Osteoblast (primary cell): ENCODE measurements around the gene CYP2R1. TPM values are rescaled to one million over a fixed set of nuclear protein-coding genes. Genes with fewer than 3 reads are reported as not detected.
A peak's percentile ranks its signal among the peaks of the same experiment; 100 is the strongest.

Experiments
- DNase-seq: peaks from one replicate; pipeline ENCODE4 v3.0.0; 2011; ENCODE audit warnings: low spot score, mixed read lengths; ENCODE audit not compliant: insufficient read length; ENCODE audit errors: missing footprints
- H2AFZ ChIP-seq: 2 replicates; pipeline ENCODE4 v1.6.0; 2011; ENCODE audit warnings: mild to moderate bottlenecking, low read length
- H3K27ac ChIP-seq: 2 replicates; pipeline ENCODE4 v1.5.1; 2011; ENCODE audit warnings: mild to moderate bottlenecking, low read depth, low read length, moderate library complexity
- H3K27me3 ChIP-seq: 2 replicates; pipeline ENCODE4 v1.6.0; 2012; ENCODE audit warnings: mild to moderate bottlenecking, control low read depth, inconsistent platforms, low read length, moderate library complexity; ENCODE audit not compliant: insufficient read depth
- H3K36me3 ChIP-seq: 2 replicates; pipeline ENCODE4 v1.5.1; 2011; ENCODE audit warnings: mild to moderate bottlenecking, low read length, control low read depth, moderate library complexity; ENCODE audit not compliant: insufficient read depth
- H3K4me1 ChIP-seq: 2 replicates; pipeline ENCODE4 v1.5.1; 2011; ENCODE audit warnings: mild to moderate bottlenecking, low read length, control low read depth, moderate library complexity; ENCODE audit not compliant: insufficient read depth
- H3K4me2 ChIP-seq: 2 replicates; pipeline ENCODE4 v1.6.0; 2011; ENCODE audit warnings: mild to moderate bottlenecking, low read length; ENCODE audit not compliant: insufficient read depth
- H3K4me3 ChIP-seq: fragments of 200-600 bp; sonication (generic); 3 replicates; pipeline ENCODE4 v1.5.1; 2012; ENCODE audit warnings: mild to moderate bottlenecking, low read length, inconsistent platforms; ENCODE audit not compliant: insufficient read depth
- H3K79me2 ChIP-seq: 2 replicates; pipeline ENCODE4 v1.6.0; 2012; ENCODE audit warnings: mild to moderate bottlenecking, low read length, control low read depth, inconsistent platforms; ENCODE audit not compliant: insufficient read depth
- H3K9me3 ChIP-seq: 2 replicates; pipeline ENCODE4 v1.5.1; 2011; ENCODE audit warnings: low read depth, low read length, control low read depth
- H4K20me1 ChIP-seq: 2 replicates; pipeline ENCODE4 v1.6.0; 2012; ENCODE audit warnings: mild to moderate bottlenecking, low read length, control low read depth; ENCODE audit not compliant: insufficient read depth
- CTCF ChIP-seq: IDR thresholded peaks from 2 replicates; pipeline ENCODE4 v1.5.1; 2011; ENCODE audit warnings: mild to moderate bottlenecking, low read depth, low read length, moderate library complexity; ENCODE audit errors: extremely low read depth
- total RNA-seq: library from RNA; depleted of rRNA; stranded (reverse); fragments of >200 nt; gene quantifications from 2 replicates; pipeline ENCODE4 v1.2.3, GENCODE V29; 2012

Gene CYP2R1
- 12.7 and 16.8 TPM in 2 replicates for total RNA-seq

GRCh38 chr11:14892036-14892556 lies at the start of gene CYP2R1:
Gene CYP2R1 (minus strand): TSS chr11:14892231. CDS start chr11:14892205, 26 bp downstream.
- Histone ChIP-seq H3K27ac (peak within 1 kb of the TSS; percentile 77), H3K79me2 (no peaks in the 10 kb centered on the region), H3K4me2 (peak within 1 kb of the TSS; percentile 99), H3K36me3 (no peaks in the 10 kb centered on the region), H3K9me3 (no peaks in the 10 kb centered on the region), H3K27me3 (no peaks in the 10 kb centered on the region), H4K20me1 (no peaks in the 10 kb centered on the region), H3K4me3 (peak within 1 kb of the TSS; percentile 96), H2AFZ (peak within 1 kb of the TSS; percentile 100), H3K4me1 (peaks cover 6% of the 10 kb centered on the region)
- no peak for TF ChIP-seq CTCF
- DNase-seq: peak; percentile 98

- no peak overlapping the region for H3K27ac ChIP-seq
- no peaks in the 10 kb centered on the region for H3K79me2 ChIP-seq
- H3K9me3 ChIP-seq: no peaks in the 10 kb centered on the region
- H2AFZ ChIP-seq: no peak overlapping the region
- no peak for DNase-seq
- H3K27me3 ChIP-seq: no peaks in the 10 kb centered on the region
- H3K4me1 ChIP-seq: no peaks in the 10 kb centered on the region
- H3K36me3 ChIP-seq: no peaks in the 10 kb centered on the region
- no peak overlapping the region for H3K4me2 ChIP-seq
- no peaks in the 10 kb centered on the region for H4K20me1 ChIP-seq
- H3K4me3 ChIP-seq: no peak overlapping the region
- TF ChIP-seq CTCF: no peak
These were observed 46.9 kb upstream of the CYP2R1 start for GRCh38 chr11:14938936-14939335.

- H3K27me3 ChIP-seq: peaks cover 4% of the 10 kb centered on the region
- H3K4me3 ChIP-seq: no peak overlapping the region
- no peaks in the 10 kb centered on the region for H3K9me3 ChIP-seq
- no peaks in the 10 kb centered on the region for H4K20me1 ChIP-seq
- H3K4me2 ChIP-seq: no peak overlapping the region
- no peaks in the 10 kb centered on the region for H3K79me2 ChIP-seq
- peak; percentile 34 for DNase-seq
- no peaks in the 10 kb centered on the region for H3K4me1 ChIP-seq
- H3K27ac ChIP-seq: no peak overlapping the region
- TF ChIP-seq CTCF: no peak
- H3K36me3 ChIP-seq: no peaks in the 10 kb centered on the region
- H2AFZ ChIP-seq: no peak overlapping the region
These were observed 42.8 kb upstream of the CYP2R1 start for GRCh38 chr11:14934641-14935351.

- Histone ChIP-seq H3K27me3 (peaks cover 4% of the 10 kb centered on the region), H3K4me2 (no peak overlapping the region), H2AFZ (no peak overlapping the region), H3K79me2 (no peaks in the 10 kb centered on the region), H4K20me1 (no peaks in the 10 kb centered on the region), H3K4me3 (no peak overlapping the region), H3K27ac (no peak overlapping the region), H3K9me3 (no peaks in the 10 kb centered on the region), H3K4me1 (no peaks in the 10 kb centered on the region), H3K36me3 (no peaks in the 10 kb centered on the region)
- TF ChIP-seq CTCF: no peak
- DNase-seq: no peak
These were observed 40.4 kb upstream of the CYP2R1 start for GRCh38 chr11:14932447-14932846.
